K562 (cell line): ENCODE measurements around the gene KHDC3L. TPM values are rescaled to one million over a fixed set of nuclear protein-coding genes. Genes with fewer than 3 reads are reported as not detected.

Source experiments
- ESRRA ChIP-seq: fragments of 450-650 bp; IDR thresholded peaks from 2 replicates; pipeline ENCODE4 v1.6.1; 2014; ENCODE audit warnings: low read depth, mild to moderate bottlenecking, moderate library complexity, borderline replicate concordance
- HDAC3 ChIP-seq: fragments of 450-650 bp; IDR thresholded peaks from 2 replicates; pipeline ENCODE4 v1.6.1; 2018; ENCODE audit warnings: borderline replicate concordance, mild to moderate bottlenecking, moderate library complexity; ENCODE audit not compliant: partially characterized antibody
- HDAC8 ChIP-seq: fragments of 450-650 bp; IDR thresholded peaks from 2 replicates; pipeline ENCODE4 v1.6.1; 2016; ENCODE audit warnings: mild to moderate bottlenecking, missing genetic modification characterization, moderate library complexity, missing compliant biosample characterization
- HNRNPLL ChIP-seq: fragments of 200-400 bp; formaldehyde crosslinking; IDR thresholded peaks from 2 replicates; pipeline ENCODE4 v1.6.1; 2017; ENCODE audit warnings: low read length, low read depth, mild to moderate bottlenecking; ENCODE audit not compliant: poor library complexity, severe bottlenecking
- JUN ChIP-seq, 2 experiments: sonication (generic) in 1 of 2; formaldehyde crosslinking in 1 of 2; IDR thresholded peaks; 2 replicates each; pipeline versions ENCODE4 v1.6.1 to v1.8.0; 2012 to 2022; ENCODE audit warnings: borderline replicate concordance in 2 of 2, mild to moderate bottlenecking in 2 of 2, improper control_type of control experiment in 1 of 2, low read depth in 1 of 2, low read length in 1 of 2, missing genetic modification reagents in 1 of 2
- MCM7 ChIP-seq, 2 experiments: fragments of 450-650 bp; IDR thresholded peaks; 2 replicates each; pipeline ENCODE4 v1.6.1; 2016 to 2018
- NKRF ChIP-seq: fragments of 450-650 bp; IDR thresholded peaks from 2 replicates; pipeline ENCODE4 v1.6.1; 2016; ENCODE audit warnings: borderline replicate concordance
- SNIP1 ChIP-seq: fragments of 450-650 bp; IDR thresholded peaks from 2 replicates; pipeline ENCODE4 v1.7.1; 2017; ENCODE audit warnings: low read depth, mild to moderate bottlenecking
- TAF7 ChIP-seq: fragments of 450-650 bp; IDR thresholded peaks from 2 replicates; pipeline ENCODE4 v1.6.1; 2016; ENCODE audit warnings: missing genetic modification characterization, missing compliant biosample characterization
- TEAD4 ChIP-seq, 2 experiments: sonication (generic) in 1 of 2; formaldehyde crosslinking in 1 of 2; IDR thresholded peaks; 2 replicates each; pipeline versions ENCODE4 v1.6.1 to v1.8.0; 2012 to 2022; ENCODE audit warnings: borderline replicate concordance in 1 of 2, inconsistent platforms in 1 of 2, low read length in 1 of 2, mild to moderate bottlenecking in 1 of 2, missing genetic modification reagents in 1 of 2
- ZBTB11 ChIP-seq, 3 experiments: fragments of 200-800 bp in 1 of 3; fragments of 250-450 bp in 1 of 3; fragments of 450-650 bp in 1 of 3; sonication (Bioruptor Pico) in 1 of 3; sonication (Bioruptor generic) in 1 of 3; formaldehyde crosslinking in 1 of 3; IDR thresholded peaks; 2 replicates each; pipeline versions ENCODE4 v1.6.1 to v1.8.0; 2016 to 2022; ENCODE audit warnings: mild to moderate bottlenecking in 2 of 3, missing genetic modification characterization in 2 of 3, missing compliant biosample characterization in 1 of 3, moderate library complexity in 1 of 3
- ZFP36 ChIP-seq: fragments of 150-350 bp; IDR thresholded peaks from 2 replicates; pipeline ENCODE4 v1.6.1; 2018; ENCODE audit warnings: low read length, low read depth; ENCODE audit not compliant: partially characterized antibody
- ZNF384 ChIP-seq: IDR thresholded peaks from 2 replicates; pipeline ENCODE4 v1.6.1; 2012; ENCODE audit warnings: low read depth, low read length, improper control_type of control experiment
- ZNF408 ChIP-seq: fragments of 250-450 bp; sonication (Bioruptor Pico); IDR thresholded peaks from 2 replicates; pipeline ENCODE4 v1.4.0; 2020; ENCODE audit warnings: low read depth, mild to moderate bottlenecking, moderate library complexity
- polyA plus RNA-seq, 8 experiments: library from polyadenylated mRNA; depleted of rRNA in 4 of 8; stranded (reverse) in 5 of 8; unstranded in 3 of 8; fragments of >200 nt; fragmentation: Nextera tagmentation in 2 of 8; fragmentation: Illumina TruSeq in 1 of 8; extraction: Ambion mirVana in 2 of 8; extraction: Trizol in 1 of 8; gene quantifications; 2 replicates each; pipeline versions ENCODE4 v1.2.1 to v1.2.3, GENCODE V29; 2011 to 2014; ENCODE audit warnings: inconsistent platforms in 1 of 8, missing spikeins in 1 of 8
- total RNA-seq, 7 experiments: library from RNA; depleted of rRNA in 6 of 7; stranded (reverse); fragments of >200 nt in 6 of 7; fragmentation: Illumina TruSeq in 2 of 7; extraction: Trizol in 2 of 7; gene quantifications; 2 replicates each; pipeline versions ENCODE4 v1.2.1 to v1.2.3, GENCODE V29; 2011 to 2021; ENCODE audit warnings: low replicate concordance in 1 of 7

KHDC3L gene
- total and polyA plus RNA-seq, 9 of the 15 experiments (the other 6 are each of a cell fraction or from before 2014, with no cell fraction given): not detected

GRCh38 chr6:73388800-73389512, 26.5 kb downstream of the KHDC3L start (continued):
- peak in 1 of 3 experiments; percentile 68; a peak in 1 of 6 replicates for TF ChIP-seq ZBTB11 (CRISPR knock-in tag; IDR thresholded peaks at IDR 0.05)
- TF ChIP-seq TEAD4 (IDR thresholded peaks at IDR 0.05; ENCODE audit: low read length): peak; percentile 77
- TF ChIP-seq TEAD4 (CRISPR knock-in tag; IDR thresholded peaks at IDR 0.05; ENCODE audit: borderline replicate concordance): no peak
- TF ChIP-seq JUN (IDR thresholded peaks at IDR 0.05; ENCODE audit: borderline replicate concordance, low read depth, low read length): 0 out of 2 replicates have a peak, but pooled peaks have one; percentile 4
- TF ChIP-seq JUN (CRISPR knock-in tag; IDR thresholded peaks at IDR 0.05; ENCODE audit: borderline replicate concordance): no peak
- TF ChIP-seq SNIP1: no peak
- TF ChIP-seq ZNF408 (CRISPR knock-in tag): no peak
- peak; percentile 50; the same call in 1 of the 2 replicates for TF ChIP-seq ZNF384
- no peak for TF ChIP-seq HDAC8 (tag)
- no peak for TF ChIP-seq MCM7 (IDR thresholded peaks at IDR 0.05)
- TF ChIP-seq ESRRA: peak; percentile 48; the same call in 1 of the 2 replicates
- peak; percentile 13 for TF ChIP-seq HDAC3
- no peak for TF ChIP-seq NKRF
- TF ChIP-seq ZFP36: no peak
- peak; percentile 39 for TF ChIP-seq HNRNPLL
- TF ChIP-seq TAF7: peak; percentile 82
